Hepatocyte (in vitro differentiated cells): ENCODE measurements around the gene TEKT5.
"Not testable (repeated sequence)": the region's sequence is repeated elsewhere in the genome, so short reads cannot be mapped to it uniquely, and the experiment has no call there.

Experiments used
- EZH2 ChIP-seq: fragments of 200-600 bp; sonication (generic); IDR thresholded peaks from 2 replicates; pipeline ENCODE4 v1.6.1; 2016; ENCODE audit warnings: antibody characterized with exemption, mild to moderate bottlenecking, borderline replicate concordance
- EZH2phosphoT487 ChIP-seq: fragments of 200-600 bp; sonication (generic); IDR thresholded peaks from one replicate; pipeline ENCODE4 v1.6.1; 2018; ENCODE audit warnings: antibody characterized with exemption, mild to moderate bottlenecking, low read depth, moderate library complexity; ENCODE audit not compliant: unreplicated experiment, severe bottlenecking
- TF ChIP-seq, protein P1 (sequence below): fragments of 200-600 bp; sonication (generic); IDR thresholded peaks from 2 replicates; pipeline ENCODE4 v1.5.1; 2016; ENCODE audit warnings: antibody characterized with exemption, mild to moderate bottlenecking; ENCODE audit not compliant: poor library complexity

GRCh38 chr16:10649098-10649497 lies 45.6 kb downstream of the TEKT5 start:
- TF ChIP-seq, protein P1, sequence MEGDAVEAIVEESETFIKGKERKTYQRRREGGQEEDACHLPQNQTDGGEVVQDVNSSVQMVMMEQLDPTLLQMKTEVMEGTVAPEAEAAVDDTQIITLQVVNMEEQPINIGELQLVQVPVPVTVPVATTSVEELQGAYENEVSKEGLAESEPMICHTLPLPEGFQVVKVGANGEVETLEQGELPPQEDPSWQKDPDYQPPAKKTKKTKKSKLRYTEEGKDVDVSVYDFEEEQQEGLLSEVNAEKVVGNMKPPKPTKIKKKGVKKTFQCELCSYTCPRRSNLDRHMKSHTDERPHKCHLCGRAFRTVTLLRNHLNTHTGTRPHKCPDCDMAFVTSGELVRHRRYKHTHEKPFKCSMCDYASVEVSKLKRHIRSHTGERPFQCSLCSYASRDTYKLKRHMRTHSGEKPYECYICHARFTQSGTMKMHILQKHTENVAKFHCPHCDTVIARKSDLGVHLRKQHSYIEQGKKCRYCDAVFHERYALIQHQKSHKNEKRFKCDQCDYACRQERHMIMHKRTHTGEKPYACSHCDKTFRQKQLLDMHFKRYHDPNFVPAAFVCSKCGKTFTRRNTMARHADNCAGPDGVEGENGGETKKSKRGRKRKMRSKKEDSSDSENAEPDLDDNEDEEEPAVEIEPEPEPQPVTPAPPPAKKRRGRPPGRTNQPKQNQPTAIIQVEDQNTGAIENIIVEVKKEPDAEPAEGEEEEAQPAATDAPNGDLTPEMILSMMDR, result not testable (repeated sequence)
- not testable (repeated sequence) for TF ChIP-seq EZH2, EZH2phosphoT487
